ENCODE data around the gene QSER1.

DNA sequence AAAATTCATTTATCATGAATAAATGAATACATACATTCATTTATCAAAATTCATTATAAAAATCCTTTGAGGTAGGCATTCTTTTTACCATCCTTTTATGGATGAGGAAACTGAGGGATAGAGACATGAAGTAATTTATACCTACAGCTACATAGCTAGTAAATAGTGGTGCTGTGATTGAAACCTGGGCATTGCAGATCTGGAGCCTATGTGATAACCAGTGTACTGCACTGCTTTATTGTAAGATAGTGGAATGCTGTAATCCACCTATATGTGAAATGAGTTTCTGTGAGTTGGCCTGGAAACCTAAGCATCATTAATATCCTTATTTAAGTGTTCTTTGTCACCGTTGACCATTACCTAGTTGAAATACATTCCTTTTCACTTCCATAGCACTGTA is 4.5 kb downstream of the QSER1 start:
- TF ChIP-seq ELF4 (IDR thresholded peaks at IDR 0.05) (no peak), ARNT (IDR thresholded peaks at IDR 0.05) (no peak), SUZ12 (IDR thresholded peaks at IDR 0.05) (no peak), SP1 (IDR thresholded peaks at IDR 0.05) (no peak)

Data from HEK293T (cell line).